ENCODE results near the gene MEGF8.

The MEGF8 gene

DNA sequence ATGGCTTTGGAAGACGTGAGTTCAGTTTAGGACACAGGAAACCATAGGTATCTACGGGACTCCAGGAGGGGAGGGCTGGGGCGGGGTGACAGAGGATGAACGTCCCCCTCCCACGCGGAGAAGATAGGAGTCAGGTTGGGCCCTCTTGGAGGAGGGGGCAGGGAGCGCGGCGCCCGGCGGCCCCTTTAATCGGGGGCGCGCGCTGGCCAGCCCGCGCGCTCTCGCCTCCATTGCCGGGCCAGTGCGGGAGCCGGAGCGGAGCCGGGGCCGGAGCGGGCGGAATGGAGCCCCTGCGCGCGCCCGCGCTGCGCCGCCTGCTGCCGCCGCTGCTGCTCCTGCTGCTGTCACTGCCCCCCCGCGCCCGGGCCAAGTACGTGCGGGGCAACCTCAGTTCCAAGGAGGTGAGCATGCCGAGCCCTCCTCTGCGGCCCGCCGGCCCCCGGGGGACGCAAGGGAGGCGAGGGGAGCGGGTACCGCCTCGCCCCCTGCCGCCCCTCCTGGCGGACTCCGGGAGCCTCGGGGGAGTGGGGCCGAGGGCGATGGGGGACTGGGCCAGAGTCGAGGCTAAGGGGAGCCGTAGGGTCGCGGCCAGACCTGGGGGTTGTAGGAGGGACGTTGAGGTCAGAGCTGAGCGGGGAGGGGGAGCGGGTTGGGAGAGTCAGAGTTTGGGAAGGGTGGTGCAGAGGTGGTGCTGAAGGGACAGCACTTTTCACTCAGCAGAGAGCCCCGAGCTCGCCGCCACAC is 12.2 kb upstream of the MEGF8 start, which contains the start of gene TMEM145 (continued):
- TF ChIP-seq, protein P1, sequence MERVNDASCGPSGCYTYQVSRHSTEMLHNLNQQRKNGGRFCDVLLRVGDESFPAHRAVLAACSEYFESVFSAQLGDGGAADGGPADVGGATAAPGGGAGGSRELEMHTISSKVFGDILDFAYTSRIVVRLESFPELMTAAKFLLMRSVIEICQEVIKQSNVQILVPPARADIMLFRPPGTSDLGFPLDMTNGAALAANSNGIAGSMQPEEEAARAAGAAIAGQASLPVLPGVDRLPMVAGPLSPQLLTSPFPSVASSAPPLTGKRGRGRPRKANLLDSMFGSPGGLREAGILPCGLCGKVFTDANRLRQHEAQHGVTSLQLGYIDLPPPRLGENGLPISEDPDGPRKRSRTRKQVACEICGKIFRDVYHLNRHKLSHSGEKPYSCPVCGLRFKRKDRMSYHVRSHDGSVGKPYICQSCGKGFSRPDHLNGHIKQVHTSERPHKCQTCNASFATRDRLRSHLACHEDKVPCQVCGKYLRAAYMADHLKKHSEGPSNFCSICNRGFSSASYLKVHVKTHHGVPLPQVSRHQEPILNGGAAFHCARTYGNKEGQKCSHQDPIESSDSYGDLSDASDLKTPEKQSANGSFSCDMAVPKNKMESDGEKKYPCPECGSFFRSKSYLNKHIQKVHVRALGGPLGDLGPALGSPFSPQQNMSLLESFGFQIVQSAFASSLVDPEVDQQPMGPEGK (CRISPR knock-in tag; IDR thresholded peaks at IDR 0.05; ENCODE audit: borderline replicate concordance) = 0 out of 2 replicates have a peak, but pooled peaks have one; percentile 45
- no peak for TF ChIP-seq TCF4 (CRISPR knock-in tag; IDR thresholded peaks at IDR 0.05; ENCODE audit: borderline replicate concordance)
- TF ChIP-seq, protein P2, sequence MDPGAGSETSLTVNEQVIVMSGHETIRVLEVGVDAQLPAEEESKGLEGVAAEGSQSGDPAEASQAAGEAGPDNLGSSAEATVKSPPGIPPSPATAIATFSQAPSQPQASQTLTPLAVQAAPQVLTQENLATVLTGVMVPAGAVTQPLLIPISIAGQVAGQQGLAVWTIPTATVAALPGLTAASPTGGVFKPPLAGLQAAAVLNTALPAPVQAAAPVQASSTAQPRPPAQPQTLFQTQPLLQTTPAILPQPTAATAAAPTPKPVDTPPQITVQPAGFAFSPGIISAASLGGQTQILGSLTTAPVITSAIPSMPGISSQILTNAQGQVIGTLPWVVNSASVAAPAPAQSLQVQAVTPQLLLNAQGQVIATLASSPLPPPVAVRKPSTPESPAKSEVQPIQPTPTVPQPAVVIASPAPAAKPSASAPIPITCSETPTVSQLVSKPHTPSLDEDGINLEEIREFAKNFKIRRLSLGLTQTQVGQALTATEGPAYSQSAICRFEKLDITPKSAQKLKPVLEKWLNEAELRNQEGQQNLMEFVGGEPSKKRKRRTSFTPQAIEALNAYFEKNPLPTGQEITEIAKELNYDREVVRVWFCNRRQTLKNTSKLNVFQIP (CRISPR knock-in tag; IDR thresholded peaks at IDR 0.05; ENCODE audit: borderline replicate concordance, low read depth) = no peak
- TF ChIP-seq ZFP3 (CRISPR knock-in tag; IDR thresholded peaks at IDR 0.05) = peak; percentile 85
- TF ChIP-seq ISL1 (CRISPR knock-in tag; IDR thresholded peaks at IDR 0.05) = no peak
- TF ChIP-seq ESRRG (CRISPR knock-in tag; IDR thresholded peaks at IDR 0.05) = no peak
- TF ChIP-seq ZFP30 (CRISPR knock-in tag; IDR thresholded peaks at IDR 0.05) = no peak

DNA sequence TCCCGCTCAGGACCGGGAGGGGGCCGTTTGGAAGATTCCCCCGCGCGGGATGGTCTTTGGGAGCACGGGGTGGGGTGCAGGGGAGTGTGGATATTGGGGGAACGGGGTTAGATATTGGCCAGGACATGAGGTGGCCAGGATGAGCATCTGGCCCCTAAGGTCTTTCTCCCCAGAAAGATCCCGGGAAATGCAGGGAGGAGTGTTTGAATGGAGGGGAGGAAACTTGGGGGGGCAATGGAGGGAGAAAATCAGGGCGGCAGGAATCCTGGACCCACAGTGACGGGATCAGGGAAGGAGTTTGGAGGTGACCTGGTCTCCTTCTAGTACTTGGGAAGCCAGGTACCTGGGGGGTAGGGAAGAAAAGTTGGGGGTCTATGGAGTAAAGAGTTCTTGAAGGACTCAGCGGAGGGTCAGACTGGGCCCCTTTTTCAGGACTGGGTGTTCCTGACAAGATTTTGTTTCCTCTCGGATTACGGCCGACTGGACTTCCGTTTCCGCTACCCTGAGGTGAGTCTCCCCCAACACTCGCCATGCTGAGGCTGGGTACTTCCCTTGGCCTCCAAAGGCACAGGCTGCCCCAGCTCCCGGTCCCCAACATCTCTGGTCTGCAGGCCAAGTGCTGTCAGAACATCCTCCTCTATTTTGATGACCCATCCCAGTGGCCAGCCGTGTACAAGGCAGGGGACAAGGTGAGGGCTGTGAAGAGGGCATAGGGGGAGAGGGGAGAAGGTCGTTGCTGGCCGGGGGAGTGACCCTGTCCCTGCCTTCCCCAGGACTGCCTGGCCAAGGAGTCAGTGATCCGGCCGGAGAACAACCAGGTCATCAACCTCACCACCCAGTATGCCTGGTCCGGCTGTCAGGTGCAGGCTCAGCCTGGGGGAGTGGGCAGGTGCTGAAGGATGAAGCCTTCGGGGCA is 11.3 kb upstream of the MEGF8 start:
- no peak for ATAC-seq
- TF ChIP-seq ZFP3 (CRISPR knock-in tag; IDR thresholded peaks at IDR 0.05) (no peak), SNAI2 (CRISPR knock-in tag; IDR thresholded peaks at IDR 0.05) (no peak)

DNA sequence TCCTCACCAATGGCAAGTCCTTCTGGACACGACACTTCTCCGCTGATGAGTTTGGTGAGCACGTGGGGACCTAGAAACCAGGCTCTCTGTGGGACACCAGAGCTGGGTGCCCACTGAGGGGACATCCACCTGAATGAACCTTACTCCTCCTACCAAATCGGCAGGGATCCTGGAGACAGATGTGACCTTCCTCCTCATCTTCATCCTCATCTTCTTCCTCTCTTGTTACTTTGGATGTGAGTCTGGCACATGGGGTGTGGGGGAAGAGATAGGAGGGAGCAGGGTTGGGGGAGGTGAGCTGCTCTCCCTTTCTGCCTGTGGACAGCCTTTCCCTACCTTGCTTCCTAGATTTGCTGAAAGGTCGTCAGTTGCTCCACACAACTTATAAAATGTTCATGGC is 10.4 kb upstream of the MEGF8 start:
- TF ChIP-seq GLIS3 (CRISPR knock-in tag; IDR thresholded peaks at IDR 0.05) (no peak), TOX (CRISPR knock-in tag; IDR thresholded peaks at IDR 0.05; ENCODE audit: borderline replicate concordance) (no peak), BACH2 (CRISPR knock-in tag; IDR thresholded peaks at IDR 0.05; ENCODE audit: borderline replicate concordance) (no peak), ZFP30 (CRISPR knock-in tag; IDR thresholded peaks at IDR 0.05) (no peak), ZNF8 (CRISPR knock-in tag; IDR thresholded peaks at IDR 0.05) (no peak), ZNF565 (CRISPR knock-in tag; conservative IDR thresholded peaks at IDR 0.05; ENCODE audit: low read depth) (no peak), OSR1 (CRISPR knock-in tag; IDR thresholded peaks at IDR 0.05) (no peak), TCF4 (CRISPR knock-in tag; IDR thresholded peaks at IDR 0.05; ENCODE audit: borderline replicate concordance) (no peak), ZNF70 (CRISPR knock-in tag; IDR thresholded peaks at IDR 0.05) (no peak), RARB (CRISPR knock-in tag; IDR thresholded peaks at IDR 0.05) (no peak), ESRRG (CRISPR knock-in tag; IDR thresholded peaks at IDR 0.05) (no peak), CSDC2 (CRISPR knock-in tag; IDR thresholded peaks at IDR 0.05) (no peak), PPARA (CRISPR knock-in tag; IDR thresholded peaks at IDR 0.05; ENCODE audit: borderline replicate concordance) (no peak), SNAI2 (CRISPR knock-in tag; IDR thresholded peaks at IDR 0.05) (no peak)
- TF ChIP-seq, protein P3, sequence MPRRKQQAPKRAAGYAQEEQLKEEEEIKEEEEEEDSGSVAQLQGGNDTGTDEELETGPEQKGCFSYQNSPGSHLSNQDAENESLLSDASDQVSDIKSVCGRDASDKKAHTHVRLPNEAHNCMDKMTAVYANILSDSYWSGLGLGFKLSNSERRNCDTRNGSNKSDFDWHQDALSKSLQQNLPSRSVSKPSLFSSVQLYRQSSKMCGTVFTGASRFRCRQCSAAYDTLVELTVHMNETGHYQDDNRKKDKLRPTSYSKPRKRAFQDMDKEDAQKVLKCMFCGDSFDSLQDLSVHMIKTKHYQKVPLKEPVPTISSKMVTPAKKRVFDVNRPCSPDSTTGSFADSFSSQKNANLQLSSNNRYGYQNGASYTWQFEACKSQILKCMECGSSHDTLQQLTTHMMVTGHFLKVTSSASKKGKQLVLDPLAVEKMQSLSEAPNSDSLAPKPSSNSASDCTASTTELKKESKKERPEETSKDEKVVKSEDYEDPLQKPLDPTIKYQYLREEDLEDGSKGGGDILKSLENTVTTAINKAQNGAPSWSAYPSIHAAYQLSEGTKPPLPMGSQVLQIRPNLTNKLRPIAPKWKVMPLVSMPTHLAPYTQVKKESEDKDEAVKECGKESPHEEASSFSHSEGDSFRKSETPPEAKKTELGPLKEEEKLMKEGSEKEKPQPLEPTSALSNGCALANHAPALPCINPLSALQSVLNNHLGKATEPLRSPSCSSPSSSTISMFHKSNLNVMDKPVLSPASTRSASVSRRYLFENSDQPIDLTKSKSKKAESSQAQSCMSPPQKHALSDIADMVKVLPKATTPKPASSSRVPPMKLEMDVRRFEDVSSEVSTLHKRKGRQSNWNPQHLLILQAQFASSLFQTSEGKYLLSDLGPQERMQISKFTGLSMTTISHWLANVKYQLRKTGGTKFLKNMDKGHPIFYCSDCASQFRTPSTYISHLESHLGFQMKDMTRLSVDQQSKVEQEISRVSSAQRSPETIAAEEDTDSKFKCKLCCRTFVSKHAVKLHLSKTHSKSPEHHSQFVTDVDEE (CRISPR knock-in tag; IDR thresholded peaks at IDR 0.05) = no peak
- TF ChIP-seq, protein P2 (CRISPR knock-in tag; IDR thresholded peaks at IDR 0.05; ENCODE audit: borderline replicate concordance, low read depth) = no peak
- TF ChIP-seq, protein P4, sequence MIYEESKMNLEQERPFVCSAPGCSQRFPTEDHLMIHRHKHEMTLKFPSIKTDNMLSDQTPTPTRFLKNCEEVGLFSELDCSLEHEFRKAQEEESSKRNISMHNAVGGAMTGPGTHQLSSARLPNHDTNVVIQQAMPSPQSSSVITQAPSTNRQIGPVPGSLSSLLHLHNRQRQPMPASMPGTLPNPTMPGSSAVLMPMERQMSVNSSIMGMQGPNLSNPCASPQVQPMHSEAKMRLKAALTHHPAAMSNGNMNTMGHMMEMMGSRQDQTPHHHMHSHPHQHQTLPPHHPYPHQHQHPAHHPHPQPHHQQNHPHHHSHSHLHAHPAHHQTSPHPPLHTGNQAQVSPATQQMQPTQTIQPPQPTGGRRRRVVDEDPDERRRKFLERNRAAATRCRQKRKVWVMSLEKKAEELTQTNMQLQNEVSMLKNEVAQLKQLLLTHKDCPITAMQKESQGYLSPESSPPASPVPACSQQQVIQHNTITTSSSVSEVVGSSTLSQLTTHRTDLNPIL (CRISPR knock-in tag; IDR thresholded peaks at IDR 0.05; ENCODE audit: low read depth) = no peak
- TF ChIP-seq, protein P1 (CRISPR knock-in tag; IDR thresholded peaks at IDR 0.05; ENCODE audit: borderline replicate concordance) = no peak
- ATAC-seq = no peak

All from SK-N-SH treated with all-trans-retinoic acid at 6 μM for 48 hours (cell line).